Embryonic facial prominence (tissue), 1 donor: ENCODE data around the gene PARL.

Experiments
- DNase-seq: peaks from one replicate; pipeline ENCODE4 v3.0.0-alpha.2; 2016; ENCODE audit errors: extremely low spot score

The PARL gene, protein sequence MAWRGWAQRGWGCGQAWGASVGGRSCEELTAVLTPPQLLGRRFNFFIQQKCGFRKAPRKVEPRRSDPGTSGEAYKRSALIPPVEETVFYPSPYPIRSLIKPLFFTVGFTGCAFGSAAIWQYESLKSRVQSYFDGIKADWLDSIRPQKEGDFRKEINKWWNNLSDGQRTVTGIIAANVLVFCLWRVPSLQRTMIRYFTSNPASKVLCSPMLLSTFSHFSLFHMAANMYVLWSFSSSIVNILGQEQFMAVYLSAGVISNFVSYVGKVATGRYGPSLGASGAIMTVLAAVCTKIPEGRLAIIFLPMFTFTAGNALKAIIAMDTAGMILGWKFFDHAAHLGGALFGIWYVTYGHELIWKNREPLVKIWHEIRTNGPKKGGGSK

DNA sequence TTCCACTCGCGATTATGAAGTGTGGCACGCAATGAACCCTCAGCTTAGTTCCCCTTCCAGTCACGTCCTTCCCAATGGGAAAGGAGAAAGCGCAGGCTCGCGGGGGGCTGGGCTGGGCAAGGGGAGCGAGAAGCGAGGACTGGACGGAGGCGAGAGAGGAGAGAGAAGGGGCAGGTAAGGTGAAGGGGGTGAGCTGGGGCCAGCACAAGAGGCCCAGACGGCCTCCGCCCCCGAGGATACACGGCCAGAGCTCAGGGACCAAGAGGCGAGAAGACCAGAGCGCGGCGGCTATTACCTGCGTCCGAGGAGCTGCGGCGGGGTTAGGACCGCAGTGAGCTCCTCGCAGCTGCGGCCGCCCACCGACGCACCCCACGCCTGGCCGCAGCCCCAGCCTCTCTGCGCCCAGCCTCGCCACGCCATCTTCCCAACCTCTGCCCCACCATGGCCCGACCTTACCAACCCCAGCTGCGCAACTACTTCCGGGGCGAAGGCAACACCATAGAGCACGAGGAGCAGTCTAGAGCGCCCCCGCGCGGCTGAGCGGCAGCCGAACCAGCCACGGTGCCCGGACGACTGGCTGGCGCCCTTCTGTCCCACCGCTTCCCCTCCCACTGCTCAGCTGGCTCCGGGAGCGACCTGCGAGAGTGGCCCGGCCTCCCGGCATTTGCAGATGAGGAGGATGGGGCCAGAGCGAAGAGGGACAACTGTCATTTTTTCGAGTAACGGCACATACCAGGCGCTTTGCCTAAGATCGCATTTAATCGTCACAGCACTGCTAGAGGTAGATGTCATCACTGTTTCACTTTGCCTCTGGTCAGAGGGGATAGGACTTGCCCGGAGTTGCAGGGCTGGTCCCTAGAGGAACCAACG lies at the start of gene PARL:
Gene PARL (minus strand): TSS at position 454 of the 870 bp plus-strand sequence. CDS start 34 bp downstream, at position 420.
- DNase-seq = peak; percentile 82

DNA sequence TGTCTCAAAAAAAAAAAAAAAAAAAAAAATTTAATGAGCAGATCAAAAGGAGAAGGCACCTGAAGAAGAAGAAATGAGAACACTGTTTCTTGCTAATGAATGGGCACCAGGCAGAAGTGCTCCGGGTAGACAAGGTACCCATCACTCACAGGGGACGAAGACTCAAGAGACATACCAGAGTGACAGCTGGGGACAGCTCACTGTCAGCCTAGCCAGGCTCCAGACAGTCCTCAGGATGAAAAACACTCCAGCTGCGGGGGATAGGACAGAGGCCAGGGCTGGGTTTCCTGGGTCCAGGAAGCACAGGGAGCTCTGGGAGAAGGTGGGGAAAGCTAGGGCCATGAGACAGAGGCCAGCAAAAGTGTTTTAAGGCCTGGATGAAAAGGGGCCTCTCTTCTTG lies 48.5 kb upstream of the PARL start:
- no peak for DNase-seq

DNA sequence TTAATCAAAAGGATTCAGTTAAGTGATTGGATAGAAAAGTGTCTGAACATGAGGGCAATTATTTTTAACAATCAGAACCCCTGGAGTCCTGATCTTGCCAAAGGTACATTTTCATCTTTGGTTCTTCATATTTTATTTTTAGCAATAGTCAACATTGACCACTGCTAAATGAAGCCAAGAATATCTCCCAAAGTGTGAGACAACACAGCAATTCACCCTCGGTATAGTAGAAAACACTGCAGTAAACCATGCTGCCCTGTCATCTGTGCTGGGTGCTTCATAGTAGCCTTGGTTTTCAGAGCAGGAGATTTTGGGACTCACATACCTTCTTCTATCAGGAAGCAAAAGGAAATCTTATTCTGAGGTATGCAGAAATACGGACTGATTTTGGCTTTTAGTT lies 47.2 kb upstream of the PARL start:
- no peak for DNase-seq

DNA sequence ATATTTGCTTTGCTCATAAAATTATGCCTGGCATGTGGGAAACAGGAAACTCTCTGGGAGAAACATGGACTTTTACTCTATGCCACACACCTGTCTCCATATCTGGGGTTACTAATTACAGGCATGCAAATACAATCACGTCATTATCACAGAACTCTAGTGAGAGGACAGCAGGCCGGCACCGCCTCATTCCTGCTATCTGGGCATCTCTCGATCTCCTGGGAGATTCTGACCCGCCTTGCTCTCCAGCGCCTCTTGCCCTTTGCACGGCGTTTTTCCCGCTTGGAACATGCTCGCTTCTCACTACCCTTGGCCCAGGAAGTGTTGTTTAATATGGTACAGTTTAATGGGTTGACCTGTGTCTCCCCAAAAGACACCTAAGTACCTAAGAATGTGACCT lies 45.4 kb upstream of the PARL start:
- DNase-seq = no peak

DNA sequence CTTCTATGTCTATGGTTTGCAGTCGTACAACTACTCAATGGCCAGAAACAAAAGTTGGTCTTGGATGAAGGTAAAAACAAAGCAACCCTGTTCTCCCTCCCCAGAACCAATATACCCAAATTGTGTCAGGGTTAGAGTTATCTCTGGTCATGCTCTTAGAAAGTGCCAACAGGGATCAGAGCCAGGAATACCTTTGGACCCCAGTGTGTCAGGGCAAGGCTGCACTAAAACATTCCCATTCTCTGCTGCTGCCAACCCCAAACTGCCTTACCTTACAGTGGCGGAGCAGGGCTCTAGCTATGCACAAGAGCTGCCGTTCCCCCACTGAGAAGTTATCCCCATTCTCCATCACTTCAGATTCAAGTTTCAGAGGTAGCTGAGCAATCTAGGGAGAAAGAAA lies 42.4 kb upstream of the PARL start:
- no peak for DNase-seq

DNA sequence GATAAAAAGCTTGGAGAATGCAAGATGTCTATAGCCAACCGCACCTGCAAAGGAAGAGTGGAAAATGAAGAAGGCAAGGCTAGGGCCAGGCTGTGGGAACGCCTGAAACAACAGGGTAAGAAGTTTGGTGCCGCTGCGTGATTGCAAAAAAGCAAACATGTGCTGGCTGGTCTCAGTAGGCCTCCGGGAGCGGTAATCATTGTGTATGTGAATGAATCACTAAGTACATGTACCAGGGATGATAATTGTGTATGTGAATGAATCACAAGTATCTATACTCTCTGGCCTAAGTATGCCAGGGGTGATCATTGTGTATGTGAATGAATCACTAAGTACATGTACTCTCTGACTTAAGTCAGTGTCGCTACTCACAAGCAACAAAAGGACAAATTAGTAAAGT lies 40.3 kb upstream of the PARL start:
- DNase-seq = no peak

DNA sequence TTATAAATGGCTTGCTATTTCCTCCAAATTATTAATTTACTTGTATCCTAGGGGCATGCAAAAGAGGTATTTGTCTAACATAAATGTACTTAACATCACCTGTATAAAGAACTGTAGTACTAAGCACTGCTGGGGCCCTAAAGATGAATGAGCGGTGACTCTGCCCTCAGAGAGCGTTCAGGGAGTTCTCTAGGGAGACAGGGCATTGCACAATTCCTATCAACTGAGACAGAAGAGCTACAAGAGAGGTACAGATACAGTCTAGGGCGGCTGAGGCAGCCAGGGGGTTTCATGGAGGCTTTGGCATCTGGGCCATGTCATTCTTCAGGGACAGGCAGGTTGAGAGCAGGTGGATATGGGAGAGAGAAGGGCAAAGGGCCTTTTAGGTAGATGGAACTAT lies 39.9 kb upstream of the PARL start:
- DNase-seq = no peak

DNA sequence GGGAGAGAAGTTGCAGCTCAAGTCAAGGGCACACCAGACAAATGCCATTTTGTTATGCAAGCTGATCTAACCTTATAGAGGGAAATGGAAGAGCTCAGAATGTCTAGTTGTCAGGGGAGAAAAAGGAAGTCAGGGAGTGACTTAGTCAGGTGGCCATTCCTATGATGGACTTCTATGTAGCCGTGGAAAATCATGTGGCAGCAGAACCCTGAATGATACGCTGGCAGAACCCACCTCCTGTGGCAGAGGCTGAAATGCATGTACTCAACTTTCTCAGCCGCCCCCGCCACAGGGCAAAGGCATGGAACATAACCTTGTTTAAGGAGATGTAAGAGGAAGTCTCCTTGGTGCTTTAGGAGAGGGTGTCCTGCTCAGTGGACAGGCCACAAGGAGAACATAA lies 37.7 kb upstream of the PARL start:
- no peak for DNase-seq

DNA sequence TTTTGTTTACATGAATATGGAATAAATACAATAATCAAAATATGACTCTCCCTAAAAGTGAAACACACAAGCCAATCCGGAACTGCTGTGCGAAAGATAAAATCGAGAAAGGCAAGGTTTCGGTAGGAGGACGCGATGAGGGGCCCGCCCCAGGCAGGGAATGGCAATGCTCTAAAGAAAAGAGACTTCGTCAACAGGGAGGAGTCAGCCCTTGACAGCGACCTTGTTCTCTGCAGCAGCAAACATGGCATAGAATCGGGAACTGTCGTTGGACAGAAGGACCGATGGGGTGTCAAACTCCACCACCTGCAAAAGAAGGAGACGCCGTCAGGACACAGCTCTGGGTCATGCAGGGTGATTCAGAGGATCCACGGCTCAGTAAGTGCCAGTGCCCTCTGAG lies 36.4 kb upstream of the PARL start:
- no peak for DNase-seq

DNA sequence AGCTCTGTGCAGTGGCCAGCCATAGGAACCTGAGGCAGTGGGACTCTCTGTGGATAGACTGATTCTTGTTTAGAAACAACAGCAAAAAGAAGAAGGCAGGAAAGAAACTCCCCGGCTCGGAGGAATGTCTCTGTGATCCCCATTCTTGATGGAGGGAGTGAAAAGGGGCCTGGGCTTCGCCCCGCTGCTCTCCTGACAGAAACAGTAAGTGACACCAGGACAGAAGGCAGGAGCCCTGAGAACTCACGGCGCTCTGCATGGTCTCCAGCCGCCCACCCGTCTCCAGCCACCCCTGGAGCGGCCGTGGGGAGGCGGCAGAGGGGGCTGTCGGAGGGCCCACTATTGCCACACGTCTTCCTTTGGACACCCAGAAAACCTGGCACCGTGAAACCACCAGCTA lies 35.7 kb upstream of the PARL start:
- no peak for DNase-seq

DNA sequence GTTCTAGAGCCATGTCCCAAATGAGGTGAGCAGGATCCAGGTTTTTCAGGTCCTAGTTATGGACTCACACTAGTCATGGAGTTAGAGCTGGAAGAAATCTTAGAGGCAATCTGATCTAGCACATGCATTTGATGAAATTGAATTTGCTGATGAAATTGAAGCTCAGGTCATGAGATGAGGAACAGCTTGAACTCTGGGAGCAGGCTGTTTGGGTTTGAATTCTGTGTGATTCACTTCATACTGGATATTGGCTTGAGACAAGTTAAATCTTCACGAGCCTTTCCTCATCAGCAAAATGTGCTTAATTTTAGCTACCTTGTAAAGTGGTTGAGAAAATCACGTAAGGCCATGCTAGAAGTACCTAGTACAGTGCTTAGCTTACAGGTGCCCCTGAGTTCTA lies 33.5 kb upstream of the PARL start:
- DNase-seq = no peak

DNA sequence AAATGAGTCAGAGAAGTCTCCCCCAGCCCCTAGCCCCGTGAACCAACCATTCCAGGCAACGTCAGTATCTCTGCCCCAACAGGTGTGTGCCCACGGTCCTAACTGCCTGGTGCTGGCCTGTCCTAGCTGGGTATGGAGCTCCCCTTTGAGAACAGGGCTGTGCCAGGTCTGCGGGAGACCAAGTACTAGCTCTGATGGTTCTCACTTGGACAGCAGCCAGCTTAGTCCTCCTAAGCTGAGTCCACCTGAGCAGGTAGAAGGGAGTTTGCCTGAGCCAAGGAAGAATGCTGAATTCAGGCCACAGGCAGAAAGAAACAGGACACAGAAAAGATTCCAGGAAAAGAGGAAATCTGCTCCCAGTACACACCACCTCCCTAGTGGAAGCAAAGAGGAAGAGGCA lies 33.1 kb upstream of the PARL start:
- DNase-seq = no peak

DNA sequence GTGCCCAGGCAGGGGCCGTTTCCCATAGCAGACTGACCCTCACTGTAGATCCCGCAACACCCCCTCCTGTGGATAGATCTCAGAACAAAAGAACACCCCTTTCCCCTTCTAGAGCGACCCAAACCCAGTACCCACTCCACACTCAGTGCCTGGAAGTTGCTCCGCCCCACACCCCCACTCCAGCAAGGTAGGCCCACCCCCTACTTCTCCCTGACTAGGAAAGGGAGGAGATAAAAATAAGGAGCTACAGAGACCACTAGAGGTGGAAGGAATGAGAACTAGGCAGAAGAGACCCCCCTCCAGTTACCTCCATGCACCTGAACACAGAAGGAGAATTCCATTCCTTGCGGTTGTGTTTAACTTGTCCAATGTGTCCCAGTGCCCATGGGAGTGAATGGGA lies 30.2 kb upstream of the PARL start:
- DNase-seq = no peak

DNA sequence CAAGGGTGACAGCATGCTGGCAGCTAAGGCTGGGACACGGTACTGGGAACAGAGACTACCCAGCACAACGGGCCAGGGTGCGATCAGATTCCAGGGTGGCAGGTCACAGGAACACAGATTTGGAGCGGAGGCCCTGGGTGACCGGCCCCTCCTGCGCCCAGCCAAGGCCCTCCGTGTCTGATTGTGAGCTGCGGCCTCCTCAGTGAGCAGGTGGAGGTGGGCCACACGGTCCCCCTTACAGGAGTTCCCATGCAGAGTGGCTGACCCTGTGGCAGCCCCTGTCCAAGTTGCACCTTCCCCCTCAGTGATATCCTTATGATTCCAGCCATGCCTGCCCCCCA lies 28.9 kb upstream of the PARL start:
- no peak for DNase-seq

DNA sequence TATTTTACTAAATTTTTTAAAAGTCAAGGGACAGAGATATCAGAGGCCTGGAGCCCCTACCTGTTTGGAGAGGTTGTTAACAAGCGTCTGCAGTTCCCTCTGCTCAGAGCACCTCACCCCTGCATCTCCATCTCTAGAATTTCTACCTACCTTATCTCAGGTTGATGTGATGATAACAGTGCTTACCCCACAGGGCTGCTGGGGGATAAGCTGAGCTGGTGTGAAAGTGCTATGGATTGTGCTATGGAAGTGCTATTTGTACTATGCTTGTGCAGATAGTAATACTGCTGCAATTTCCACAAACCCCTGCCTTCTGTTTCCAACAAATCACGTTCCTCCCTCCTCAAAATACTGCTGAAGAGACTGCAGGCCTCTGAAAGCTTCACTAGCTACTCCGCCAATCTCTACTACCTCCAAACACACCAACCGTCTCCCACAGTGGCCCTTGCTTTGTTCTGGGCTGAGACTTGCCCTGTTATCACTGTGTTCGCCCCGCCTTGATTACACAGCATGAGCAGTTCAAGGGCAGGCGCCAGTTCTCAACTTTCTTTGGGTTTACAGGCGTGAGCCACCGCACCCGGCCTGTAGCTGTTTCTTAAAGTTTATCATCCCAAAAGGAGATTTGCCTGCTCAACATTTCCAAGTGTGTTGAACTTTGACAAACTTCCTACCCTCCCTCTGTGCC lies 28.4 kb upstream of the PARL start:
- no peak for DNase-seq

DNA sequence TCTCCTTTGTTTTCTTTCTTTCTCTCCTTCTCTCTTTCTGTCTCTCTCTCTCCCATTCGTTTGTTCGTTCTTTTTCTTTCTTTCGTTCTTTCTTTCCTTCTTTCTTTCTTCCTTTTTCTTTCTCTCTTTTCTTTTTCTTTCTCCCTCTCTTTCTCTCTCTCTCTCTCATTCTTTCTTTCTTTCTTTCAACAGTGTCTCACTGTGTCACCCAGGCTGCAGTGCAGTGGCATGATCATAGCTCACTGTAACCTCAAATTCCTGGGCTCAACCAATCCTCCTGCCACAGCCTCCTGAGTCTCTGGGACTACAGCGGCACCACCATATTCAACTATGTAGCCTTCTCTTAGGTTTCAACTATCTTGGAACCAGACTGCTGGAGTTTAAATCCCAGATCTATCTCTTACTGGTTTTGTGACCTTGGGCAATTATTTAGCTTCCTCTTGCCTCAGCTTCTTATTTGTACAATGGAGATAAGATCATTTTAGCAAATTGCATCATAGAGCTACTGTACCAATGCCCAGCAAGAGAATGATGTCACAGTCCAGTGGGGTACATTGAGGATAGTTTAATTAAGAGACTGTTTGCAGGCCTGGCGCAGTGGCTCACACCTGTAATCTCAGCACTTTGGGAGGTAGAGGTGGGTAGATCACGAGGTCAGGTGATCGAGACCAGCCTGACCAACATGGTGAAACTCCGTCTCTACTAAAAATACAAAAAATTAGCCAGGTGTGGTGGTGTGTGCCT lies 27.3 kb upstream of the PARL start:
- DNase-seq = no peak

DNA sequence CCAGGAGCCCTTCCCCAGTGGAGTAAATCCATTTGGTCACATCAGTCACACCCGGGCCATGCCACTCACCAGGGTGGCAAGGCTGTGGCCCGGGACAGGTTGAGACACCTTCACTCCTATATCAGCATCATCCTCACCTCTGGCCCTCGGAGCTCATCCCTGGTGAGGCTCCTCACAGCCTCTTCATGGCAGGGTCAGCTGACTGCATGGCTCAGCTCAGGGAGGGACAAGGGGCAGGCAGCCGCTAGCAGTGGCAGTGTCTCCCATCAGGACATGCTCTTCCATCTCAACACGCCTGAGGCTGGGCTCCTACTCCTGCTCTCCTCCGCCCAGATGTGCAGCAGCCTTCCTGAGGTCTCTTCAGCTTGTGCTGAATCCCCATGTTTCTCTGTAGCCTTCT lies 26.4 kb upstream of the PARL start:
- DNase-seq = no peak

DNA sequence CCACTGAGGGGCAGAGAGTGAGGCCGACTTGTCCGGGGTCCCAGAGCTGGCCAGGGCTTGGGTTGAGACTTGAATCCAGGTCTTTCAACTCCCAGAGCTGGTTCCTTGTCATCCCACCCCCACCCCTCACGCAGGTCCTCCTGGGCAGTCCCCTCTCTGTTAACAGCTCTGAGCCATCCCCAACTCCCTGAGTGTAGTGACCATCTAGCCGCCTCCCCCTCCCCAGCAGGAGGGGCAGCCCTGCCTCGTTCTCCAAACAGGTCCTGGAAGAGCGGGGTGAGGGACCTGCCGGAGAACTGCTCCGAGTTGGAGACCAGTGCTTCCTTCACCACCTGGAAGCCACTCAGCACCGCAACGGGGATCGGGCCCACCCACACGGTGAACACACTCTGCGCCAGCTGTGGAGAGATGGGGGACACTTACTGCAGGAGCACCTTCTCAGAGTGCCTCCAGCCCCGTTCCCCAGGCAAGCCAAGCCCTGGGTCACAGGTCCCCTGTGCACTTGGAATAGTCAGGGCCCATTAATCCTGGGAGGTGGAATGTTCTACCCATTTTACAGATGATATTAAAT lies 24.4 kb upstream of the PARL start:
- no peak for DNase-seq

DNA sequence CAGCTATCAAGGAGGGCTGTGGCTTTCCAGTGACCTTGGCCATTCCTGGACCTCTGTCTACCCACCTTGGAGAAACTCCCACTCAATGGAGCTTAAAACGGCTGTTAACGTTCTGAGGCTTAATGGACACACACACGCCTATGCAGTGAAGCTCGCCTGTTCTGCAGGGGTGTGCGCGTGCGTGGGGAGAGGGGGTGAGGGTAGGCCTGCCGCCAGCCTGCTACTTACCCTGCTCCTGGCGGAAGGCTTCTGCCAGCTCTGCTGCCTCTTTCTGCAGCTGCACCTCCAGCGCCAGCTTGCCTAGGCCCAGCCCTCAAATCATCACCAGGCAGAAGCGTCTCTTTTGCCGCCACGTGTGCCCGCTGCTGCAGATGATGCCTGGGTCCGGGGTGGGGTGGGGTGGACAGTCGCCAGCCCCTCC lies 23.2 kb upstream of the PARL start:
- DNase-seq = no peak

DNA sequence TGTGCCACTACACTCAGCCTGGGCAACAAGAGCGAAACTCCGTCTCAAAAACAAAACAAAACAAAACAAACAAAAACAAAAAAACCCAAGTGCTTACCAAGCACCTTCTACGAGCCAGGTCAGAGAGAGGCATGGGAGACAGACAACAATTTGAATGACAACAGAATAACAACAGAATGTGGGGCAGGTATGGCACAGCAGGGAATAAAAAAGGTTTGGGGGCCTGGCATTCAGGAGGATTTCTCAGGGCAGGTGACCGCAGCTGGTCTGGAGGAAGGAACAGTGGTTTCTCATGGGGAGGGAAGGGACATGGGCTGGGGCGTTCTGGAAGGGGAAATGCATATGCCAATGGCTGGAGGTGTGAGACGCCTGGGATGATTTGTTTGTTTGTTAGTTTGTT lies 22.5 kb upstream of the PARL start:
- DNase-seq = no peak

DNA sequence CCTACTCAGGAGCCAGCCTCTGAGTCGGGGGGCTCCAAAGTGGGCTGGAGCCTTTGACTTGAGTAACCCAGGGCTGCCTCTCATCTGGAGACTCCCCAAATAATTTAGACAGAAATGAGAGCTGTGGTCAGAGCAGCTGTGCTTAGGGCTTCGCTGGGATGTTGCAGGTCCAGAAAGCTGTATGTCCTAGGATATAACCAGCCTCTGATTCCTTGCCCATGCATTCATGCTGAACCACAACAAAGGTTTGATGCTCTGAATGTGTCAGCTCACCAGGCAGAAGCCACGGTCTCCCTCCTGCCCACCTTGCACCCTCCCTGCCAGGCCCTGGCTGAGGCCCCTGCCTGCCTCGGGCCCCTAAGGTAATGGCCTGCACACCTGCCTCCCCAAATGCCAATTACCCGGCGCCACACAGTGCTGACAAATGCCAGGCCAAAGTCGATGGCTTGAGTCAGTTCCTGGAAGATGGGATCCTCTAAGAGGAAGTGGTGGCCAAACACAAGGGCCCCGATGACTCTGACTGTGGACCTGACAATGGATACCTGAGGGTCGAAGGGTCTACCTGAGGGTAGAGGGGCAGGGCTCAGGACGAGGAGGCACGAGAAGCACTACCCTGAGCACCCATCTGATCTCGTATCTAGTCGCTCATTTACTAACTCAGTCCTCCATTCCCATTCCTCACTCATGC lies 21.7 kb upstream of the PARL start:
- no peak for DNase-seq
